Stimulated activated CD8-positive, alpha-beta memory T cell treated with anti-CD3 and anti-CD28 coated beads, Interleukin-7, amount 100 ng/mL, for 48 hours (primary cell): Measurements from ENCODE around the gene LILRA6.

Experiments
- DNase-seq, 2 donors: peaks; one replicate each; pipeline ENCODE4 v3.0.0-alpha.2; 2020; ENCODE audit warnings: low read depth in 1 of 2; ENCODE audit errors: extremely low read depth in 1 of 2

The LILRA6 gene

GRCh38 chr19:54189145-54189734 lies 53.4 kb downstream of the LILRA6 start, which contains the start of gene MBOAT7:
MBOAT7 (minus strand) TSS chr19:54189580; CDS start chr19:54188508, 1,072 bp downstream.
- peak in 1 of 2 donors; percentile 40 for DNase-seq

DNA sequence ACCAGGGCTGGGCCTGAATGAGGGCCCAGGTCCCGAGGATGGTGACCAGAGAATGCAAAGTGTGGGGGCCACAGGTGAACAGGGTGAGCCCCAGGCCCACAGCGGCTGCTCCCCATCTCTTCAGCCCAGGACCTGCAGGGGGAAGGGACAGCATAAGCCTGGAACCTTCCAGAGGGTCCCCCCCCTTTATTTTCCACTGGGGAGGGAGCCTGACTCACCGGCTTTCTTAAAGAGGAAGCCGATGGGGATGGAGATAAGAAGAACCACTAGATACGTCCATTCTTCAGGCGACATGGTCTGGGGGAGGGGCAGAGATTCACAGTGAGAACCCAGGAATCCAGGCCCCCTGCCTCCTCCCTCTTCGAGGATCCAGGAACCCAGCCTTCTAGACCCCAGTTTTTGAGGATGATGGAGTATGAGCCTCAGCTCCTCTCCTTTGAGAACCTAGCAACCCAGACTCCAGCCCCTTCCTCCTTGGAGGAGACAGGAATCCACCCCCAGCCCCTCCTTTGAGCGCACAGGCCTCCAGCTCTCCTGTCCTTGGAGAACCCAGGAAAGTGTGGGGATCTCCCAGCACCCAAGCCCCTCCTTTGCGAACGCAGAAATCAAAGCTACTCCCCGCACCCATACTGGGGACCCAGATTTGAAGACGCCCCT lies 54.2 kb downstream of the LILRA6 start:
- peak in 1 of 2 donors; percentile 63 for DNase-seq

DNA sequence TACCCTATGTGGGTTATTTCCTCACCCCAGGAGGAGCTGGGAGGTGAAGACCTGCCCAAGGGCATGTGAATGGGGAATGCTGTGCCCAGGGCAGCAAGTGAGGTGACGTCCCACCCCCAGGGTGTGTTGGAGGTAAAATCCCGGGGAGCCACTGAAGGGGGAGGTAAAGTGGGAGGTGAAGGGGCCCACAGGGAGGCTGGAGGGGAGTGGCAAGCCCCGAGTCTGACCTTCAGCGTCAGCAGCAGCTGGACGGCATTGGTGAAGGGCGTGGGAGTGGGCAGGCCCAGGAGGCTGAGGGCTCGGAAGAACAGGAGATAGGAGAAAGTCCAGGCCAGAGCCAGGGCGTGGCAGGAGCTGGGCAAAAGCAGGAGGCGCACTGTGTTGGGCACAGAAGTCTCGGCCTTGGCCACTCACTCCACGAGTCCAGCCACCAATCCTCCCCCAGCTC lies 55.6 kb downstream of the LILRA6 start:
- DNase-seq, result no peak
